PFSK-1 (cell line): ENCODE data around the gene ANAPC16.

Experiments used
- FOXP2 ChIP-seq: optimal IDR thresholded peaks from 2 replicates; pipeline ENCODE3; 2011; ENCODE audit warnings: borderline replicate concordance, control low read depth, inconsistent platforms; ENCODE audit not compliant: insufficient read depth; ENCODE audit errors: extremely low read length, extremely low read depth
- POLR2AphosphoS5 ChIP-seq: IDR thresholded peaks from 2 replicates; pipeline ENCODE4 v1.6.1; 2012; ENCODE audit warnings: low read depth, mild to moderate bottlenecking, control low read depth, low read length, moderate library complexity
- REST ChIP-seq, 2 experiments: IDR thresholded peaks; 2 replicates each; pipeline versions ENCODE4 v1.6.1 to v1.8.0; 2011 to 2012; ENCODE audit warnings: low read depth in 2 of 2, low read length in 2 of 2, control low read depth in 1 of 2, inconsistent platforms in 1 of 2, mild to moderate bottlenecking in 1 of 2, moderate library complexity in 1 of 2; ENCODE audit not compliant: insufficient read depth in 1 of 2
- SIN3A ChIP-seq: IDR thresholded peaks from 2 replicates; pipeline ENCODE4 v1.6.1; 2012; ENCODE audit warnings: mild to moderate bottlenecking, low read length, moderate library complexity, borderline replicate concordance; ENCODE audit not compliant: insufficient read depth
- TAF1 ChIP-seq: IDR thresholded peaks from 2 replicates; pipeline ENCODE4 v1.6.1; 2012; ENCODE audit warnings: low read length, control low read depth, borderline replicate concordance; ENCODE audit not compliant: insufficient read depth

GRCh38 chr10:72255977-72256729, 40.3 kb downstream of the ANAPC16 start:
- TF ChIP-seq SIN3A (no peak), TAF1 (no peak), POLR2AphosphoS5 (no peak), REST (IDR thresholded peaks at IDR 0.05; ENCODE audit: insufficient read depth in 1 of 2, low read depth in 2 of 2, low read length in 2 of 2) (no peak), FOXP2 (no peak)
